HepG2 (cell line): ENCODE results near the gene TSPAN9. TPM values are rescaled to one million over a fixed set of nuclear protein-coding genes. Genes with fewer than 3 reads are reported as not detected.
A peak's percentile ranks its signal among the peaks of the same experiment; 100 is the strongest.

Experiments used
- ATAC-seq: fragments of 200-7000 bp; cut with Tn5 transposase; 3 replicates; pipeline ENCODE4 v1.9.1; 2020; ENCODE audit warnings: mild to moderate bottlenecking, moderate library complexity
- BruUV-seq: library from RNA; stranded (reverse); fragments of 400-500 nt; replicated peaks from 2 replicates; lab custom pipeline; 2021; lab: Mats Ljungman, UMichigan
- CTCF ChIA-PET: fragments of 300-600 bp; formaldehyde crosslinking; extraction: SDS; loops from one replicate; lab custom pipeline; 2021; ENCODE audit warnings: low total read pairs, inconsistent platforms, low intra/inter-chr PET ratio; lab: Yijun Ruan, JAX
- POLR2A ChIA-PET: fragments of 350-600 bp; sonication (Branson Sonifier 250); formaldehyde crosslinking; loops from one replicate; lab custom pipeline; 2020; ENCODE audit warnings: antibody characterized with exemption, inconsistent platforms; lab: Yijun Ruan, JAX
- DNase-seq: peaks from one replicate; pipeline ENCODE4 v3.0.0-alpha.2; 2015; ENCODE audit warnings: low spot score
- FAIRE-seq: peaks from 3 replicates; lab custom pipeline; 2011; peaks lifted over from hg19 to GRCh38; lab: Jason Lieb, UNC
- H2AFZ ChIP-seq: one replicate; pipeline ENCODE4 v1.6.1; 2011; ENCODE audit warnings: low read length, inconsistent platforms
- H3K27ac ChIP-seq: fragments of 300-600 bp; 3 replicates; pipeline ENCODE4 v1.8.0; 2011; ENCODE audit warnings: mixed run types, mild to moderate bottlenecking, mixed read lengths, low read length, inconsistent platforms; ENCODE audit not compliant: insufficient read depth; ENCODE audit errors: extremely low read length
- H3K27me3 ChIP-seq, 2 experiments: fragments of 200-600 bp in 1 of 2; 2 replicates in 1 of 2; 3 replicates in 1 of 2; pipeline versions ENCODE4 v1.6.0 to v1.8.0; 2011; ENCODE audit warnings: low read length in 2 of 2, mild to moderate bottlenecking in 2 of 2, moderate library complexity in 2 of 2, inconsistent platforms in 1 of 2; ENCODE audit not compliant: insufficient read depth in 2 of 2, control insufficient read depth in 1 of 2
- H3K36me3 ChIP-seq, 2 experiments: fragments of 200-600 bp in 1 of 2; replicated peaks in 1 of 2; 2 replicates in 1 of 2; 3 replicates in 1 of 2; pipeline versions ENCODE4 v1.5.1 to v1.8.0; 2011; ENCODE audit warnings: low read length in 2 of 2, inconsistent platforms in 1 of 2; ENCODE audit not compliant: insufficient read depth in 2 of 2, control insufficient read depth in 1 of 2
- H3K4me1 ChIP-seq: 2 replicates; pipeline ENCODE4 v1.5.1; 2012; ENCODE audit warnings: low read length, inconsistent platforms; ENCODE audit not compliant: insufficient read depth
- H3K4me2 ChIP-seq: 2 replicates; pipeline ENCODE4 v1.6.0; 2011; ENCODE audit warnings: low read depth, low read length, inconsistent platforms
- H3K4me3 ChIP-seq, 3 experiments: fragments of 200-600 bp in 1 of 3; sonication (generic), shearing (Covaris generic) in 1 of 3; replicated peaks in 1 of 3; 2 replicates each; pipeline ENCODE4 v1.5.1; 2011 to 2016; ENCODE audit warnings: low read length in 3 of 3, inconsistent platforms in 2 of 3, low read depth in 2 of 3, mild to moderate bottlenecking in 2 of 3, control low read depth in 1 of 3, mixed read lengths in 1 of 3; ENCODE audit not compliant: insufficient read depth in 1 of 3
- H3K79me2 ChIP-seq: one replicate; pipeline ENCODE4 v1.6.1; 2011; ENCODE audit warnings: low read length, inconsistent platforms; ENCODE audit not compliant: insufficient read depth
- H3K9ac ChIP-seq: 2 replicates; pipeline ENCODE4 v1.6.0; 2011; ENCODE audit warnings: mild to moderate bottlenecking, low read depth, low read length, inconsistent platforms; ENCODE audit not compliant: insufficient read depth
- H3K9me3 ChIP-seq: 2 replicates; pipeline ENCODE4 v1.5.1; 2012; ENCODE audit warnings: mild to moderate bottlenecking, low read length
- H4K20me1 ChIP-seq: 2 replicates; pipeline ENCODE4 v1.6.0; 2011; ENCODE audit warnings: inconsistent platforms, mild to moderate bottlenecking, low read length, moderate library complexity; ENCODE audit not compliant: insufficient read depth
- AGO2 ChIP-seq: fragments of 200-400 bp; formaldehyde crosslinking; optimal IDR thresholded peaks from 2 replicates; pipeline ENCODE3; 2017; ENCODE audit warnings: mild to moderate bottlenecking, low read depth, low read length, moderate library complexity
- ARNT2 ChIP-seq: sonication (generic); formaldehyde crosslinking; IDR thresholded peaks from 2 replicates; pipeline ENCODE4 v1.8.0; 2022; ENCODE audit warnings: mild to moderate bottlenecking, low read depth, missing genetic modification reagents, moderate library complexity
- FOXA3 ChIP-seq: IDR thresholded peaks from 2 replicates; pipeline ENCODE4 v1.6.1; 2016; ENCODE audit warnings: missing genetic modification reagents, missing compliant biosample characterization
- RBM22 ChIP-seq: fragments of 200-400 bp; formaldehyde crosslinking; optimal IDR thresholded peaks from 2 replicates; pipeline ENCODE3; 2017; ENCODE audit warnings: mild to moderate bottlenecking, low read length, moderate library complexity
- RFXAP ChIP-seq: sonication (generic); formaldehyde crosslinking; IDR thresholded peaks from 2 replicates; pipeline ENCODE4 v1.4.0; 2020; ENCODE audit warnings: missing genetic modification reagents, borderline replicate concordance
- WGBS: methylation state at CpG from one replicate; pipeline ENCODE4 v1.1.6; 2017; ENCODE audit warnings: low lambda C conversion rate; 5-methylcytosine and 5-hydroxymethylcytosine counted together
- in situ Hi-C: cut with HindIII; loops from 2 replicates; pipeline ENCODE4 v1.10.0; 2017; ENCODE audit warnings: low pct_unique_long_range_greater_than_20kb; ENCODE audit not compliant: extremely low pct_ligation_motif_present
- intact Hi-C: fragments of 100-400 bp; cut with micrococcal nuclease; formaldehyde crosslinking; loops from one replicate; pipeline ENCODE4 v1.10.0; 2022; ENCODE audit not compliant: unreplicated experiment
- polyA plus RNA-seq, 8 experiments: library from polyadenylated mRNA; depleted of rRNA in 3 of 8; stranded (reverse) in 7 of 8; unstranded in 1 of 8; fragments of >200 nt; fragmentation: Illumina TruSeq in 4 of 8; extraction: Trizol in 4 of 8; gene quantifications; 2 replicates each; pipeline versions ENCODE4 v1.2.1 to v1.2.3, GENCODE V29; 2011 to 2016; ENCODE audit warnings: low read depth in 4 of 8, missing spikeins in 1 of 8, mixed read lengths in 1 of 8; ENCODE audit not compliant: insufficient read depth in 1 of 8
- total RNA-seq, 5 experiments: library from RNA; depleted of rRNA; stranded (reverse); fragments of >200 nt; fragmentation: Illumina TruSeq; extraction: Trizol; gene quantifications; 2 replicates each; pipeline ENCODE4 v1.2.3, GENCODE V29; 2016; ENCODE audit warnings: low read depth in 1 of 5

The TSPAN9 gene
- total and polyA plus RNA-seq, 2 of the 13 experiments (the other 11 are each of a cell fraction or from before 2014, with no cell fraction given) = 18.1 to 42.3 TPM

DNA sequence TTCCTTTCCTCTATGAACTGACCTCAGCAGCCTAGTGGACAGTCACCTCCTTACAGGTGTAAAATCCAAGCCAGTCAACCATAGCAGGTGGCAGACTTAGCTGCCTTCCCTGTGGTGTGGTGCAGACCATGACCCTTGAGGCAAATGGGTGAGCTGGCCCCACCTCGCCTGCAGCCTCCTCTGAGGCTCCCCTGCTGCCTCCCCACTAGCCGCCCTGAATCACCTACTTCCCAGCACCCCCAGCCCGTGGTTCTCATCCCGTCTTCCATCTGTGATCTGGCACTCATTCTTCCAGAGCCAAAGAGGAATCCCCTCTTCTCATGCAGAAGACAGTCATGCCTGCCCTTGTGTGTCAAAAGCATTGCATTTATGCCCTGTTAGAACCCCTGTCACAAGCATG is 34.4 kb upstream of the TSPAN9 start:
- peaks cover 4% of the 10 kb centered on the region; the same call in 1 of the 2 replicates for H4K20me1 ChIP-seq
- POLR2A ChIA-PET = no interaction called here
- ATAC-seq = no peak
- 100% methylated on average over 4 of the region's 4 CpGs for WGBS
- no peaks in the 10 kb centered on the region for H3K9me3 ChIP-seq
- H3K9ac ChIP-seq = no peak overlapping the region
- intact Hi-C loops (no loop called here), in situ Hi-C loops (no loop called here)
- H3K4me3 ChIP-seq = no peak overlapping the region
- CTCF ChIA-PET = no interaction called here
- H3K79me2 ChIP-seq = no peaks in the 10 kb centered on the region
- BruUV-seq = no TSS peak
- TF ChIP-seq RFXAP (CRISPR knock-in tag) = no peak
- TF ChIP-seq RBM22 = peak; percentile 59
- TF ChIP-seq FOXA3 (CRISPR knock-in tag) = no peak
- peaks cover 27 to 36% of the 10 kb centered on the region in 2 experiments; a peak in 4 of 5 replicates for H3K36me3 ChIP-seq
- H3K27me3 ChIP-seq = no peaks in the 10 kb centered on the region; a peak in 2 of 5 replicates
- FAIRE-seq = no peak
- no peak overlapping the region for H3K27ac ChIP-seq
- no peak overlapping the region for H3K4me2 ChIP-seq
- H2AFZ ChIP-seq = no peak overlapping the region
- H3K4me1 ChIP-seq = peaks cover 5% of the 10 kb centered on the region
- no peak for DNase-seq

DNA sequence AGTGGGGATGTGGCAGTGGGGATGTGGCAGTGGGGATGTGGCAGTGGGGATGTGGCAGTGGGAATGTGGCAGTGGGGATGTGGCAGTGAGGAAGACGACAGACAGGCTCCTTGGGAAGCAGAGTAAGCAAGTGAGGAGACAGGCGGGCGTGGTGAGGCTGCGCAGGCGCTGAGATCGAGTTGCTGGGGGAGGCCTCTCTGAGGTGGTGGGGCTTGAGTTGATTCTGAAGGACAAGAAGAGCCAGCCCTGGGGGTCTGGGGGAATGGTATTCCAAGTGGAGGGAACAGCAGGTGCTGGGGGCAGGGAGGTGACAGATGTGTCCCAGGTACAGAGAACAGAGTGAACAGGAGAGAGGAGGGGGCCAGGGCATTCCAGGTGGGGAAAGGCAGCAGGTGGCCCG is 33.8 kb upstream of the TSPAN9 start:
- Histone ChIP-seq H3K4me3 (no peak overlapping the region), H2AFZ (no peak overlapping the region), H3K27me3 (no peaks in the 10 kb centered on the region; a peak in 2 of 5 replicates), H3K4me1 (peaks cover 11% of the 10 kb centered on the region), H3K36me3 (peaks cover 21 to 30% of the 10 kb centered on the region in 2 experiments; a peak in 4 of 5 replicates), H3K79me2 (no peaks in the 10 kb centered on the region), H3K27ac (no peak overlapping the region), H3K9ac (no peak overlapping the region), H3K9me3 (no peaks in the 10 kb centered on the region), H3K4me2 (no peak overlapping the region), H4K20me1 (peaks cover 4% of the 10 kb centered on the region; the same call in 1 of the 2 replicates)
- no TSS peak for BruUV-seq
- ChIA-PET CTCF (no interaction called here), POLR2A (interaction anchor here (0.6 kb wide), 1 partner anchor 46 kb away, joined by 3 read pairs; no protein-coding TSS in a partner anchor)
- 95% methylated on average over 7 of the region's 7 CpGs for WGBS
- FAIRE-seq (no peak), ATAC-seq (no peak), DNase-seq (no peak)
- in situ Hi-C loops (no loop called here), intact Hi-C loops (no loop called here)
- no peak for TF ChIP-seq ARNT2 (CRISPR knock-in tag)
- TF ChIP-seq AGO2 = peak; percentile 37
